ENCODE data around the gene SEMA4D. TPM values are rescaled to one million over a fixed set of nuclear protein-coding genes. Genes with fewer than 3 reads are reported as not detected.

Gene SEMA4D
- total and polyA plus RNA-seq, 9 of the 15 experiments (the other 6 are each of a cell fraction or from before 2014, with no cell fraction given), result 0.38 to 5.1 (median 1.8) TPM

- no peaks in the 10 kb centered on the region for H3K36me3 ChIP-seq (ENCODE audit: control insufficient read depth, insufficient read depth, low read length)
- intact Hi-C loops (cut with micrococcal nuclease), result no loop called here
- H3K27ac ChIP-seq (ENCODE audit: extremely low read depth, low read depth, low read length), result no peak overlapping the region
- ATAC-seq (no peak), FAIRE-seq (no peak), DNase-seq (ENCODE audit: extremely low read depth in 1 of 4, low spot score in 3 of 4) (no peak)
- ChIA-PET CTCF (ENCODE audit: low intra/inter-chr PET ratio) (no interaction called here), POLR2A (no interaction called here)
- no peaks in the 10 kb centered on the region for H3K79me2 ChIP-seq (ENCODE audit: control insufficient read depth, insufficient read depth, low read length)
- no TSS peak for BruUV-seq (replicated peaks)
- TF ChIP-seq SAP30 (IDR thresholded peaks at IDR 0.05; ENCODE audit: borderline replicate concordance, insufficient read depth, low read depth, low read length, poor library complexity, severe bottlenecking) (no peak), SNIP1 (IDR thresholded peaks at IDR 0.05; ENCODE audit: low read depth) (no peak), UBTF (IDR thresholded peaks at IDR 0.05; ENCODE audit: borderline replicate concordance in 1 of 2, low read depth in 2 of 2, low read length in 2 of 2) (no peak), ZNF778 (CRISPR knock-in tag; IDR thresholded peaks at IDR 0.05) (no peak), HEY1 (CRISPR knock-in tag; IDR thresholded peaks at IDR 0.05; ENCODE audit: borderline replicate concordance) (no peak), LARP7 (IDR thresholded peaks at IDR 0.05) (no peak), ZNF3 (CRISPR knock-in tag; IDR thresholded peaks at IDR 0.05) (no peak), ARID2 (IDR thresholded peaks at IDR 0.05) (no peak), THAP7 (CRISPR knock-in tag; IDR thresholded peaks at IDR 0.05) (no peak), MECOM (CRISPR knock-in tag; IDR thresholded peaks at IDR 0.05) (no peak), TAF15 (IDR thresholded peaks at IDR 0.05; ENCODE audit: low read depth, low read length) (no peak)
- H3K4me2 ChIP-seq (ENCODE audit: insufficient read depth, low read length), result no peak overlapping the region
- peaks cover 0 to 11% of the 10 kb centered on the region in 2 experiments; a peak in 3 of 5 replicates for H3K27me3 ChIP-seq (ENCODE audit: control insufficient read depth in 2 of 2, insufficient read depth in 2 of 2, low read length in 2 of 2)
- 7% methylated on average over 5 of the region's 7 CpGs for WGBS (ENCODE audit: insufficient coverage, low coverage, missing lambda C conversion rate)
- H3K9me1 ChIP-seq (ENCODE audit: control insufficient read depth, insufficient read depth, low read length), result no peaks in the 10 kb centered on the region
- no peak overlapping the region for H3K4me3 ChIP-seq
- in situ Hi-C loops (cut with MboI), result no loop called here
- no peak overlapping the region for H3K9ac ChIP-seq (ENCODE audit: insufficient read depth in 1 of 2, low read depth in 2 of 2, low read length in 2 of 2)
- no peaks in the 10 kb centered on the region for H4K20me1 ChIP-seq (replicated peaks; ENCODE audit: control insufficient read depth, insufficient read depth, low read length)
- no peaks in the 10 kb centered on the region for H3K4me1 ChIP-seq (replicated peaks in 1 of 2; ENCODE audit: control insufficient read depth in 2 of 2, insufficient read depth in 2 of 2, low read length in 2 of 2)
- no peaks in the 10 kb centered on the region for H3K9me3 ChIP-seq (replicated peaks; ENCODE audit: control insufficient read depth, insufficient read depth, low read depth, low read length)
- H2AFZ ChIP-seq (ENCODE audit: low read depth, low read length), result no peak overlapping the region
These were observed 21.4 kb downstream of the SEMA4D start for GRCh38 chr9:89476546-89476945.

Measured in K562 (cell line).